A673 (cell line): ENCODE data around the gene KCNIP1. TPM values are rescaled to one million over a fixed set of nuclear protein-coding genes. Genes with fewer than 3 reads are reported as not detected.
A peak's percentile ranks its signal among the peaks of the same experiment; 100 is the strongest.

ENCODE experiments used
- BruUV-seq: library from RNA; stranded (reverse); fragments of 400-500 nt; replicated peaks from 2 replicates; lab custom pipeline; 2021; lab: Mats Ljungman, UMichigan
- CTCF ChIA-PET: fragments of 300-600 bp; sonication (Branson Sonifier 250); formaldehyde crosslinking; loops from one replicate; lab custom pipeline; 2022; ENCODE audit warnings: antibody characterized with exemption; lab: Charles Lee
- POLR2A ChIA-PET: fragments of 300-600 bp; sonication (Branson Sonifier 250); formaldehyde crosslinking; loops from one replicate; lab custom pipeline; 2022; ENCODE audit warnings: antibody characterized with exemption; ENCODE audit not compliant: low non-redundant PET; lab: Charles Lee
- DNase-seq: peaks from one replicate; pipeline ENCODE4 v3.0.0-alpha.2; 2015; ENCODE audit warnings: low spot score
- H3K27ac ChIP-seq: fragments of 200-600 bp; sonication (generic); 2 replicates; pipeline ENCODE4 v1.5.1; 2016; ENCODE audit warnings: mixed run types, low read depth, mild to moderate bottlenecking, mixed read lengths, antibody characterized with exemption, low read length; ENCODE audit not compliant: poor library complexity, severe bottlenecking
- H3K27me3 ChIP-seq: fragments of 200-600 bp; sonication (generic); replicated peaks from 2 replicates; pipeline ENCODE4 v1.6.1; 2017; ENCODE audit warnings: mixed run types, low read depth, mild to moderate bottlenecking, mixed read lengths, antibody characterized with exemption, low read length; ENCODE audit not compliant: insufficient read depth, poor library complexity
- H3K36me3 ChIP-seq: fragments of 200-600 bp; sonication (generic); 2 replicates; pipeline ENCODE4 v1.6.1; 2016; ENCODE audit warnings: mixed run types, mild to moderate bottlenecking, mixed read lengths, antibody characterized with exemption, low read length; ENCODE audit not compliant: insufficient read depth, poor library complexity, severe bottlenecking
- H3K4me1 ChIP-seq: fragments of 200-600 bp; sonication (generic); 2 replicates; pipeline ENCODE4 v1.6.1; 2017; ENCODE audit warnings: mixed run types, mild to moderate bottlenecking, mixed read lengths, antibody characterized with exemption, low read length; ENCODE audit not compliant: insufficient read depth, poor library complexity, severe bottlenecking
- H3K4me3 ChIP-seq: fragments of 200-600 bp; sonication (generic); 2 replicates; pipeline ENCODE4 v1.5.1; 2016; ENCODE audit warnings: low read depth, mixed run types, mild to moderate bottlenecking, mixed read lengths, low read length; ENCODE audit not compliant: poor library complexity, severe bottlenecking
- H3K9me3 ChIP-seq: fragments of 200-600 bp; sonication (generic); 2 replicates; pipeline ENCODE4 v1.6.1; 2016; ENCODE audit warnings: mixed run types, low read depth, mild to moderate bottlenecking, mixed read lengths, antibody characterized with exemption, low read length; ENCODE audit not compliant: poor library complexity, severe bottlenecking
- EZH2 ChIP-seq: fragments of 200-600 bp; sonication (generic); IDR thresholded peaks from 2 replicates; pipeline ENCODE4 v1.6.1; 2017; ENCODE audit warnings: borderline replicate concordance, low read depth, mild to moderate bottlenecking, mixed read lengths, antibody characterized with exemption, low read length; ENCODE audit not compliant: poor library complexity, severe bottlenecking
- intact Hi-C: fragments of 100-400 bp; cut with micrococcal nuclease; formaldehyde crosslinking; loops from one replicate; pipeline ENCODE4 v1.10.0; 2022; ENCODE audit not compliant: unreplicated experiment
- total RNA-seq: library from RNA; stranded (reverse); gene quantifications from 2 replicates; pipeline ENCODE4 v1.2.3, GENCODE V29; 2021
- TF ChIP-seq, protein P1 (sequence below): fragments of 300-800, 200-600 bp; sonication (generic); conservative IDR thresholded peaks from 2 replicates; pipeline ENCODE4 v1.5.1; 2017; ENCODE audit warnings: low read depth, mild to moderate bottlenecking, antibody characterized with exemption, low read length, moderate library complexity, mixed read lengths

Gene KCNIP1
- total RNA-seq, 1 experiment from 2014 or later, result 3.7 TPM

DNA sequence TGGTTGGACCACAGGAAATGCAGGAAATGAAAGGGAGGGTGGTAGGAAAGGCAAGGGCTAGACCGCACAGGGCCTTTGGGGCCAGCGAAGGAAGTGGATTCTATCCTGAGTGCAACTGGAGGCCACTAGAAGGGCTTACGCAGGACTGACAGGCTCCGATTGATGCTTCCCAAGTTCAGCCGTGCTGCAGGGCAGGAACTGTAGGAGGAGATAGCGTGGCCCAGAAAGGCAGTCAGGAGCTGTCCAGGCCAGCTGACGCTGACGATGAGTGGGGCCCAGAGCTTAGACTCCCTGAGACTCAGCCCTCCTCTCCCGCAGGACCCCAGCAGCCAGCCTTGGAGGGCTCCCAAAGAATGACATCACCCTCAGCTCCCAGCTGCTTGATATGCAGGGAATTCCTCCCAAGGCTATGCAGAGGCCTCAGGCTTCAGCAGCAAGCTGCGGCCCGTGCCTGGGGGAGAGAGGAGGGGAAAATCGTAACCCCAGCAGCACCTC, 48.8 kb downstream of the KCNIP1 start:
- CTCF ChIA-PET, result no interaction called here
- Histone ChIP-seq H3K4me3 (no peak overlapping the region), H3K27ac (no peak overlapping the region), H3K27me3 (no peaks in the 10 kb centered on the region), H3K9me3 (no peaks in the 10 kb centered on the region), H3K4me1 (no peaks in the 10 kb centered on the region), H3K36me3 (no peaks in the 10 kb centered on the region)
- no peak for TF ChIP-seq EZH2
- TF ChIP-seq, protein P1, sequence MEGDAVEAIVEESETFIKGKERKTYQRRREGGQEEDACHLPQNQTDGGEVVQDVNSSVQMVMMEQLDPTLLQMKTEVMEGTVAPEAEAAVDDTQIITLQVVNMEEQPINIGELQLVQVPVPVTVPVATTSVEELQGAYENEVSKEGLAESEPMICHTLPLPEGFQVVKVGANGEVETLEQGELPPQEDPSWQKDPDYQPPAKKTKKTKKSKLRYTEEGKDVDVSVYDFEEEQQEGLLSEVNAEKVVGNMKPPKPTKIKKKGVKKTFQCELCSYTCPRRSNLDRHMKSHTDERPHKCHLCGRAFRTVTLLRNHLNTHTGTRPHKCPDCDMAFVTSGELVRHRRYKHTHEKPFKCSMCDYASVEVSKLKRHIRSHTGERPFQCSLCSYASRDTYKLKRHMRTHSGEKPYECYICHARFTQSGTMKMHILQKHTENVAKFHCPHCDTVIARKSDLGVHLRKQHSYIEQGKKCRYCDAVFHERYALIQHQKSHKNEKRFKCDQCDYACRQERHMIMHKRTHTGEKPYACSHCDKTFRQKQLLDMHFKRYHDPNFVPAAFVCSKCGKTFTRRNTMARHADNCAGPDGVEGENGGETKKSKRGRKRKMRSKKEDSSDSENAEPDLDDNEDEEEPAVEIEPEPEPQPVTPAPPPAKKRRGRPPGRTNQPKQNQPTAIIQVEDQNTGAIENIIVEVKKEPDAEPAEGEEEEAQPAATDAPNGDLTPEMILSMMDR, result no peak
- POLR2A ChIA-PET, result no interaction called here
- BruUV-seq, result no TSS peak
- intact Hi-C loops, result no loop called here
- DNase-seq, result peak; percentile 63

DNA sequence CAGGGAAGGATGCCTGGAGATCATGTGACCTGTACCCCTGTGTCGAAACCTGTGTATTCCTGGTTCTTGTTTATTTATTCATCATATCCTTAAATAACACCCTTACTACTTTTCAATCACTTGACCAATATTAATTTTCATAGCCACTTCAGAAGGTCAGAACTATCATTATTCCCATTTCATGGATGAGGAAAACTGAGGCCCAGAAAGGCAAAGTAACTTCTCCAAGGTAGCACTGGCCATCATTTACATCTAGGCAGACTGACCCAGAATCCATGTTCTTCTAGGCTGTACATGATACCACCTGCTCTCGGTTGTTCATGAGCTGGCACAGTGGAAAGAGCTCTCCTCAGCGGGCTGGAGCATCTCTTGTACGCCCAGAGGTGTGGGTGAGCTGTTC, 49.4 kb downstream of the KCNIP1 start:
- TF ChIP-seq, protein P1, result no peak
- no peak for TF ChIP-seq EZH2
- intact Hi-C loops, result no loop called here
- Histone ChIP-seq H3K27ac (no peak overlapping the region), H3K9me3 (no peaks in the 10 kb centered on the region), H3K4me1 (no peaks in the 10 kb centered on the region), H3K27me3 (no peaks in the 10 kb centered on the region), H3K4me3 (no peak overlapping the region), H3K36me3 (no peaks in the 10 kb centered on the region)
- ChIA-PET POLR2A (no interaction called here), CTCF (no interaction called here)
- no peak for DNase-seq
- BruUV-seq, result no TSS peak

DNA sequence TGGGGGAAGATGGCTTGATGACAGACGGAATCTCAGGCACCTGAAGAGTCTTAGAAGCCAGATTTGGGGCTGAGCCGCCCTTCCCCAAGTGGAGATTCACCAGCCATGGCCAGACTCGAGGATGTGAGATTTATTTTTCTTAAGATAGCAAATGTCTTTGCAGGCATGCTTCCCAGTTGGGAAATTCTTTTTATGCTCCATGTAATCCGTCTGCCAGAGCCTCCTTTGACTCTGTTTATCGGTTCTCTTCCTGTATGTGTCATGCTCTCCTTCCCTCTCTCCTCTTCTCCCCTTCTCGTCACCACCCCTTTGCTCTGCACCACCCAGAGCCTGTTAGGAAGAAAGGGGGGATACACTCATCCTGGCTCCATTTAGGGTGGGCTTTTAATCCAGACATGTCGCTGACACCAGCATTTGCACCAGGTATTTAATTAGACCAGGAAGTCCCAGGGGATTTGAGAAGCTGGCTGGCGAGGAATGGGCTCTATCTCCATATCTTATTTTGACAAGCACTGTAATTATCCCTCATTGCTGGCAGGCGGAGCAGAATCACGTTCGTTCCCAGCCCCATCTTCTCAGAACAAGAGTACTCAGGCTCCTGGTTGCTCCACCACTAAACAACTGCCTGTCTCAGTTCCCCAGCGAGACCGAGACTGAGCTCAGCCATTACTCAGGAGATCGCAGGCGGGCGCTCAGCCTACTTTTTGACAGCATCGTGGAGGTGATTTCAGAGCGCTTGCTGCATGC, 50.9 kb downstream of the KCNIP1 start:
- H3K27ac ChIP-seq, result no peak overlapping the region
- ChIA-PET POLR2A (no interaction called here), CTCF (no interaction called here)
- H3K4me3 ChIP-seq, result no peak overlapping the region
- no peaks in the 10 kb centered on the region for H3K9me3 ChIP-seq
- TF ChIP-seq EZH2, result no peak
- TF ChIP-seq, protein P1, result no peak
- peak; percentile 4 for DNase-seq
- H3K4me1 ChIP-seq, result no peaks in the 10 kb centered on the region
- H3K36me3 ChIP-seq, result no peaks in the 10 kb centered on the region
- H3K27me3 ChIP-seq, result no peaks in the 10 kb centered on the region
- BruUV-seq, result no TSS peak
- intact Hi-C loops, result no loop called here
